HL-60/S4 treated with retinoic acid at 250 ng/mL for 4 days and 3 days (cell line): ENCODE data around the gene VSTM2B.

Experiments
- in situ Hi-C: fragments of 300-500 bp; cut with MboI; formaldehyde crosslinking; loops from 2 replicates; pipeline ENCODE4 v1.7.0; 2022; ENCODE audit warnings: low sequenced_read_pairs

The VSTM2B gene

DNA sequence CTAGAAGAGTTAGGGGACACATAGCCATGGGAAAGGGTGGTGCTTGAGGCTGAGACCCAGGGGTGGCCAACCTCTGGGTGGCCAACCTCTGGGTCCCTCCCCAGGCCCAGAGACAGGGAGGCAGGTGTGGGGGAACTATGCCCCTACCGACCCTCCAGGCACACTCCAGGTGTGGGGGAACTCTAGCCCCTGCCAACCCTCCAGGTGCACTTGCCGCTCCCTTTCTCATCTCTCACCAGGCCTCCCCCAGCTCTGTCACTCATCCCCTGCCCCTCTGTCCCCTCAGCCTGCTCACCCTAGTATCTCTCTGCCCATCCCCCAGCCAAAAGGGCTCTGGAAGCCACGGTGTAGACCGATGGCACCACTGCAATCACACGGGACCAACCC lies 10.6 kb upstream of the VSTM2B start:
- in situ Hi-C loops = no loop called here

DNA sequence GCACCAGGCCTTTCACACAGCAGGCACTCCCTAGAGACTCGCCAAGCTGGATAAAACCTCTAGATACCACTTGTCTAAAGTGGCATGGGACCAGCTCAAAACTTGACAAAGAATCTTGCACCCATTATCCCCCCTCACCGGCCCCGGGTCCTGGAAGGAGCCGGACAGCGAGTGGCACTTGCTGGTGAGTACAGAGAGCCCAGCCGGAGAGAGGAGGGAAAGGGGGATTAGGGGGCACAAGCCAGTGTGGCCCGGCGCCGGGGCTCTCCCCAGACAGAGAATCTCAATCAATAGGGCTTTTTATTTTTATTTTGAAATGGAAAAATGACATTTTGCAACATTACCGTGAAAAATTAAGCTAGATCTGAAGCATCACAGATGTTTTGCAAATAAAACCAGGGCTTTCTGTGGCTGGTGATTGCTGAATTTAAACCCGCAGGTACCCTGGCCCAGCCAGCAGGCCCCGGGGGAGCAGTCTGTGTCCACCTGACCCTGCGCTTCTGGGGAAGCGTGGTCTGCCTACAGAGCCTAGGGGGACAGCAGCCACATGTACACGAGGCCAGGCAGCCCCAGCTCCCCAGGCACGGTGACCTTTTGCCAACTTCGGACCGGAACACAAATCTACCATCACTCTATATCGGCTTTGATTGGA lies 10.0 kb upstream of the VSTM2B start:
- in situ Hi-C loops = no loop called here

GRCh38 chr19:29516358-29516725 lies 9.5 kb upstream of the VSTM2B start:
- in situ Hi-C loops = no loop called here

GRCh38 chr19:29516821-29517395 lies 8.9 kb upstream of the VSTM2B start:
- in situ Hi-C loops = no loop called here

DNA sequence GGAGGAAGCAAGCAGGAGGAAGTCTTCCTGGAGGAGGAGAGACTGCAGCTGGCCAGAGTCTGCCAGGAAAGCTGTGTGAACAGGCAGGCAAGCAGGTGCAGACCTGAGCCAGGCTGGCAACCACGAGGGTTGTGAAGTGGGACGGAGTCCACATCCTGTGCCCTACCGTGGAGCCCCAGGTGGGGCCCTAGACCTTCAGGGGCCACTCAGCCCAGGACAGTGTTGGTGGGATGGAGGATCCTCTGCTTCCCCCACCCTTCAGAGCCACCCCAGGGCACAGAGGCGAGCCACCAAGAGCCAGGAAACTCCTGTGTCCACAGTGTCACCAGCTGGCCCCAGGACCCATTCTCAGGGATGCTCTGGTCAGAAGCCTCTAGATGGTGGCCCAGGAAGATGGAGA lies 8.4 kb upstream of the VSTM2B start:
- in situ Hi-C loops = no loop called here

DNA sequence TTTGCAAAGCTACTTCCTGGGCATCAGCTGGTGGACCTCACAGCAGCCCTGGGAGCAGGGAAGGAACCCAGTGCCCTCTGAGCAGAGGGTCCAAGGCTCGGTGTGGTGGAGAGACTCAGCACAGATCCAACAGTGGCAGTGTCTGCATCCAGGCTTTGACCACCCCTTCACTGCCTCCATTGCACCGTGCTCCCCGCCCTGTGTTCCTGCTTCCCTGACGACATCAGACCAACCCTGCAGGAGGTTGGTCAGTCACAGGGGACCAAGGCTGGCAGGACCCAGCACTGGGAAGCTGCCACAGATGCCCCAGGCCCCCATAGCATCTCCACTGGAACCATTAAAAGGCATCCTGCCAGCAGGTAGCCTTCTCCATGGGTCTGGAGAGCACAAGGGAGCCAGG lies 7.8 kb upstream of the VSTM2B start:
- in situ Hi-C loops = no loop called here

GRCh38 chr19:29519146-29519545 lies 6.6 kb upstream of the VSTM2B start:
- in situ Hi-C loops = no loop called here

DNA sequence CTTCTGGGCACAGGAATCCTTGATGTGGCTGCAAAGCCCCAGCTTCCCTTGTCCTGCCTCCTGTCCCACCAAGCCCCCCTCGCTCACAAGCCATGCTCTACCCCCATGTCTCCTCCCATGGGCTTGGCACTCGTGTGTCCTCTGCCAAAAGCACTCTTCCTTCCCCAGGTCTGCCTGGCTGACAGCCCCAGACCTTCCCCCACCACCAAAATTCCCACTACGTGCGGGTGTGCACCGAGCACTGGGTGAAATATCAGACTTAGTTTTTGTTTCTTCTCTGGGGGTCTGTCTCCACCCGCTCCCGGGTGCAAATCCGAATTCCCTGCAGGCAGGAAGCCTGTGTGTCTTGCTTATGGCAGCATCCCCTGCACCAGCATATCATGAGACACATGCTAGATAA lies 5.9 kb upstream of the VSTM2B start:
- in situ Hi-C loops = no loop called here

- in situ Hi-C loops = no loop called here
Measured at GRCh38 chr19:29520390-29520789, 5.4 kb upstream of the VSTM2B start.

DNA sequence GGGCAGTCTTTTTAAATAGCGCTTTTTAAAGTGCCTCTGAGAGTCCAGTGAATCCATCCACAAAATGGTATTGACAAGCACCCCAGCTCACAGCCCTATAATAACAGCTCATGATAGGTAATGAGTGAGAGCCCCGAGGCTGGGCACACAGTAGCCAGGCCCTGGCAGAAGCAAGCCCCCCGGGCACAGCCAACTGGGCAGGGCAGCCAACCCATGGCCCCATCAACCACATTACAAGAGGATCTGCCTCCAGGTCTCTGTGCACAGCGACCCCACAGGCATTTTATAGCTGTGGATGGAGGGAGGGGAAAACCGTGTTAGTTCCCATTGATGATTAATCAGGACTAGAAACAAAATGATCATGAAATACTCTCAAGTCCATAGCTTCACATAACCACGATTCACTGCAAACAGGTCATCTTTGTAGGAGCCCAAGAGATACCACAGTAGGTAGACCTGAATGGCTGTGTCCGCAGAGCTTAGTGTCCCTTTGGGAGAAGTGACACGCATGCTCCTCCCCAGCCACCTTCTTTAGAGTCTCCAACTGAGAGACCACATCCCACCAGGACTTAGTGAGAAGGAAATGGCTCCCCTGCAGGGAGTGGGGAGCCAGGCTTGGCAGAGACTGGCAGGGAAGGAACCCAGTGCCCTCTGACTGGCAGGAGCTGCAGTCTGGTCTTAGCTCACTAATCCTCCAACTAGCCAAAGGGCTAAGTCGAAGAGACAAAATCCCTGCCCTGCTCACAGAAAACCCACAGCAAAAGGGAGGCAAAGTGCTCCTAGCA lies 4.3 kb upstream of the VSTM2B start:
- in situ Hi-C loops = no loop called here

- in situ Hi-C loops = no loop called here
Measured at GRCh38 chr19:29523568-29523967, 2.2 kb upstream of the VSTM2B start.

DNA sequence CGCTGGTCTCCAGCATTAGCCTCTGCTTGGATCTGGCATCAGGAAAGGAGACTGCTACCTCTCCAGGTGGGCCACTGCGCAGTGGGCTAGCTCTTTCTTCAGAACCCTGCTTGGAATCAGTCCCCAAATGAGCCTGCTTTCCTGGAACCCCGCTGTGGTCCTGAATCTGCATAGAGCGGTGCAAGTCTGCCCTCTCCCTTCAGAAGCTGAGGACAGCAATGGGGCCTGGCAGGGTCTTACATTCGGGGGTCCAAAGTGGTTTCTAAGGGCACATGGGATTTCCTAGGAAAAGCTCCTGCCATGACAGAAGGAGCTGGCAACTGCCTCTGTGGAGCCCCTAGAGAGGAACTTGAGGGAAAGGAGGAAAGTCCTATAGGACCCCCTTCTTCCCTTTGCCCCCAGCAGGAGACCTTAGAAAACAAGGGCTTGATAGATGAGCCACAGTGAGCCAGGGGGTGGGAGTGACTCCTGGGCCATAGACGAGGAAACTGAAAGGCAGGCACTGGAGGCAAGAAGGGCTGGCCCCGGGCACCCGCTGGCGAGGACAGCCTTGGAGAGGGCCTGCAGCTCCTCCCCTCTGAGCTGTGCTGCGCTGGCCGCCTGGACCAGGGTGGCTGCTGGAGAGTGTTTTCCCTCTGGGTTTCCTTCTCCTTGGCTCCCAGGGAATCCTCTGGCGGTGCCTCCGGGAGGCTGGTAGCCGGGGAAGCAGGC lies 1.4 kb upstream of the VSTM2B start:
- in situ Hi-C loops = no loop called here

- in situ Hi-C loops = no loop called here
Measured at GRCh38 chr19:29524912-29525831, 622 bp upstream of the VSTM2B start.

DNA sequence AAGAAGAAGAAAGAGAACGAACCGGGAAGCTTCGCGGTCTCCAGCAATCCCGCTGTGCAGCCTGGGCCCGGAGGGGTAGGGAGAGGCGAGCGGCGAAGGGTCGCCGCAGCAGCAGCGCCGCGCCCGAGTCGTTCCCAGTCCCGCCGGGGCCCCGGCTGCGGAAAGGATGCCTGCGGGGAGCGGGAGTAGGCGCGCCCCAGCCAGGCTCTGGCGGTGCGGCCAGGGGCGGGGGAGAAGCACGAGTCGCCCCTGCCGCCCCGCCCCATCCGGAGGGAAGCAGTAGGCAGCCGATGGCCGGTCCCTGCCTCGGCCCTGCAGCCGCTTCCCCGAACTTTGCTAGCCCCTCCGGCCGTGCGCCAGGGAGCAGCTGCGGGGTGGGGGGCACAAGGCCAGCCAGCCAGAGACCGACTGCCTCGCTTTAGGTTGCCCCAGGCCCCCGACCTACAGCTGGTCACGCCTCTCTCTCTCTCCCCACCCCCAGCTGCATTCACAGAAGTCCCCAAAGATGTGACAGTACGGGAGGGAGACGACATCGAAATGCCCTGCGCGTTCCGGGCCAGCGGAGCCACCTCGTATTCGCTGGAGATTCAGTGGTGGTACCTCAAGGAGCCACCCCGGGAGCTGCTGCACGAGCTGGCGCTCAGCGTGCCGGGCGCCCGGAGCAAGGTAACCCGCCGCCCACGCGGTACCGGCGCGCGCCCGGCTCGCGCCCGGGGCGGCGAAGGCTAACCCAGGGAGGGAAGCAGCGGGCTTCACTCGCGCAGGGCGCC lies 1.1 kb downstream of the VSTM2B start:
- in situ Hi-C loops = no loop called here

GRCh38 chr19:29527500-29528328 lies 1.9 kb downstream of the VSTM2B start:
- in situ Hi-C loops = no loop called here

DNA sequence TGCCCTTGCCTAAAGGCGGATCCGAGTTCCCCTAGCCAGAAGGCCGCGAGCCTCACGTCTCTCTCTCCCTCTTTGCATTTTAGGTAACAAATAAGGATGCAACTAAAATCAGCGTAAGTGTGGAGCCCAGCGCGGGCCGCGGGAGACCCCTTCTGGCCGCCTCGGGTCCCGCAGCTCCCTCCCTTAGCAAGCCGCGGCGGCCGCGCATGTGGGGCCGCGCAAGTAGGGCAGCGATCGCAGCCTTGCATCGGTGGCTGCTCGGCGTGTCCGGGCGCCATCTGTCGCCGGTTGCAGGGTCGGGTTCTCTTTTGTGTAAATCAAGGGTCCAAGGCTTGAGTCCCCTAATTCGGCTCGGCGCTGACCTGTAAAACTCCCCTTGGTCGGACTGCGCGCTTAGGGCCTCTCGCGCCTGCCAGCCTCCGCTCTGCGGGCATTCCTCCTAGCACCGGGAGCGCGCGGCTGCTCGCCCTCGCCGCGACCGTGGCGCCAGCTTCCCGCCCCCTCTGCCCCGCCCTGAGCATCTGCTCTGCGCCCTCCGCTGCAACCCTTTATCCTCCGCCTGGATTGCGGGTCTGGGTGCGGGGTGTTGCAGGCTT lies 2.7 kb downstream of the VSTM2B start:
- in situ Hi-C loops = no loop called here

GRCh38 chr19:29528946-29529645 lies 3.3 kb downstream of the VSTM2B start:
- in situ Hi-C loops = no loop called here
